Stimulated activated CD4-positive, alpha-beta T cell treated with anti-CD3 and anti-CD28 coated beads, Interleukin-15, amount 100 ng/mL, for 24 hours (primary cell): Measurements from ENCODE around the gene ABCB11.
"Not testable (repeated sequence)": the region's sequence is repeated elsewhere in the genome, so short reads cannot be mapped to it uniquely, and the experiment has no call there.

ENCODE experiments used
- DNase-seq: peaks from one replicate; pipeline ENCODE4 v3.0.0-alpha.2; 2020

ABCB11 gene

GRCh38 chr2:168874368-168875054 lies 156.6 kb downstream of the ABCB11 start:
- no peak for DNase-seq

- DNase-seq = not testable (repeated sequence)
Observed at GRCh38 chr2:168870824-168871223, 160.3 kb downstream of the ABCB11 start.
